ENCODE results near the gene HNRNPM. TPM values are rescaled to one million over a fixed set of nuclear protein-coding genes. Genes with fewer than 3 reads are reported as not detected.

HNRNPM gene
- total RNA-seq, 2 donors from 2014 or later: 155 to 289 TPM

DNA sequence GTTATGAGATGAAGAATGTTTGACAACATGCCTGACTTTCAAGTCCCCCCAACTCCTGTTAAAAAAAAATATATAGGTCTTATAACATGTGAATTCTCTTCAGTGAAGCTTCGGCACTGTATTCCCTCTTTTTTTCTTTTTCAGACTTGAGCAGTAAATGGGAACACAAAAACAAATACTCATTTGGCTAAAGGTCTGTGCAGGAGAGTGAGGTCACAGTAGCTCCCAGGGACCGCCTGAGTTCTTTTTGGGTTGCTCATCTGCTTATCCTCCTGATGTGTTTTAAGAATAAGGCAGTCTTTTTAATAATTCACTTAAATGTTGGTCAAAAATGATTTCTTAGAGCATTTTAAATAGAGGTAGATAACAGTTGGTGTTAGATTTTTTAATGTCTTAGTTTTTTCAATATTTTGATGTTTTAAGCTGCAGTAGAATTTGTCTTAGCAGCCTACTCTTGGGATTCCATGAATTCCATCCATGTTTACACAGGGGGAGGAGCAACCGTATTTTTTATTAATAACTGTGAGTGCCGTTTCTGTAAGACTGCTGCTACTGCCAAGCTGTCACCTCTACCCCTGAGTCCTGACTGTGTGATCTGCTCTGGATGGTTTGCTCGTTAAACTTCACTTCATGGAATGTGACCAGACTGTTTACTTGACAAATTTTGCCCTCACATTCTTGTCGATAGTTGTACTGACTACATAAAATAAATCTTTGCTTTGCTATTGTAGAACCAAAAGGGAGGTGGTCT lies 14.9 kb downstream of the HNRNPM start:
- H3K27ac Mint-ChIP-seq: peak overlapping the region; percentile 44
- no peaks in the 10 kb centered on the region for H3K9me3 Mint-ChIP-seq
- H3K4me1 Mint-ChIP-seq: peaks cover 37% of the 10 kb centered on the region
- no peak for ATAC-seq (replicated peaks)
- H3K4me3 Mint-ChIP-seq: peak overlapping the region; percentile 3
- peaks cover 99% of the 10 kb centered on the region for H3K36me3 Mint-ChIP-seq (ENCODE audit: low read depth)
- no peaks in the 10 kb centered on the region for H3K27me3 Mint-ChIP-seq

DNA sequence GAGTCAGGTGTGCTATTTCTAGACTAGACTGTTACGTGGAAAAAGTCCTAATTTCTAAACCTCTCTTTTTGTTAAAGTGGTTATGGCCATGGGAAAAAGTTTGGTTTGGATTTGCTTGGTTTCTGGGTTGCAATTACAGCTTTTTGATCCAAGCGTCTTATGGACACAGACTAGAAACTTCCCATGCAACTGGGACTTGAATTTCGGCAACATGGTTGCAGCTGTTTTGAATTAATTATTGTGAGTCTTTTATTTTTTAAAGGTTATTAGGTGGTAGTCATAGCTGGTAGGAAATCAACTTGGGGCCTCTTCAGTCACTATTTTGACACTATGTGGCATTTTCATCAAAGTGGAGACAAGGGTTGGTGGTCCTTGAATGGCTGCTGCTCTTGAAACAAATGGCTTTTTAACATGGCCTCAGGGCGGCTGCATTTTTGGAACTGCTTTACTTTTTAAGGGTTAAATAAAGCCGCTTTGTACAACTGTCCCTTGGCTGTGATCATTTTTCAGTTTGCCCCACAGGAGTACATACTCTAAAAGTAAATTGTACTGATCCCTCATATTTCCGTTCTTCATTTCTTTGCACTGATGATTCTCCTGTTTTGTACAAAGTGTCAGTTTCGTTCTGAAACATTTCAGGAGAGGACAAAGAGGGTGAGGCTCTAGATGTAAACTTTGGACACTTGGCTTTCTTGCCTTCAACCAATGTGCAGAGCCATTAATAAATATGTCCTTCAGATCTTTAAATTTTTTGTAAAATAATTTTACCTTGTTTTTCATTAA lies 15.9 kb downstream of the HNRNPM start:
- peak; percentile 43 for ATAC-seq (replicated peaks)
- peak overlapping the region; percentile 44 for H3K27ac Mint-ChIP-seq

DNA sequence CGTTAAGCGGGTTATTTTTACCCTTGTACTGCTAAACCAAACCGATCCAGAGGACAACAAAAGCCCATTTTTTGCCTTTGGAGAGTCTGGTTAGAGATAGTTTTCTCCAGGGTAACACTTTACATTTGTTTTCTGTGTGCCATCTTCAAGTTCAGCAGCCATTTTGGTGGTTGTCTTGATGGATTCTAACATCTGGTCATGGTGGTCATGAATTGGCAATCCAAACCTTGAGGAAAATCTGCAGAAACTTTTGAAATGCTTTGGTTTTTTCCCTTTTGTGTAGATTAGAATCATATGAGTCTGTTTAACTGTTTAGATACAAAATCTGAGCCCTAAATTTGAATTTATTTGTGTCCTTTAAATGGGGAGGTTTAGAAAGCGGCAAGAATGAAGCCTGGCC lies 16.6 kb downstream of the HNRNPM start:
- ATAC-seq (replicated peaks): no peak
- H3K4me1 Mint-ChIP-seq: peaks cover 32% of the 10 kb centered on the region
- H3K27ac Mint-ChIP-seq: no peak overlapping the region
- H3K9me3 Mint-ChIP-seq: no peaks in the 10 kb centered on the region
- H3K36me3 Mint-ChIP-seq (ENCODE audit: low read depth): peaks cover 99% of the 10 kb centered on the region
- H3K4me3 Mint-ChIP-seq: no peak overlapping the region
- no peaks in the 10 kb centered on the region for H3K27me3 Mint-ChIP-seq

More for the DNA sequence above, 15.9 kb downstream of the HNRNPM start:
- Mint-ChIP-seq H3K4me1 (peaks cover 37% of the 10 kb centered on the region), H3K9me3 (no peaks in the 10 kb centered on the region), H3K27me3 (no peaks in the 10 kb centered on the region), H3K4me3 (peak overlapping the region; percentile 3), H3K36me3 (ENCODE audit: low read depth) (peaks cover 99% of the 10 kb centered on the region)

DNA sequence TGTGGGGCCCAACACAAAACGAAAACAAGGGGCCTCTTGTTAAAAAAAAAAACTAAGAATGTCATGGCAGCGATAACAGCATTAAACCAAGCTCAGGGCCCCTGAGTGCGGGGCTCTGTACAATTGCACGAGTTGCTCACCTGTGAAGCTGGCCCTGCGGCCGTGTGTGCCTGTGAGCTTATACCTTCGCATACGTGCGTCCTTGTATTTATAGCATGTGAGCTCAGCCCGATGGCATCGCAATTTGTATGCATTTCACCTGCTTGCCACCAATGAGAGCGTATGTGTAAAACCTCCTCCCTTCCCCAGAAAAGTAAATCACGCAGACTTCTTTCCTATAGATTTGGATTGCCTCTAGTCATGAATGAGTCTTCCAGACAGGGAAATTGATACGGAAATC lies 17.1 kb downstream of the HNRNPM start:
- no peak overlapping the region for H3K27ac Mint-ChIP-seq
- H3K9me3 Mint-ChIP-seq: no peaks in the 10 kb centered on the region
- peaks cover 99% of the 10 kb centered on the region for H3K36me3 Mint-ChIP-seq (ENCODE audit: low read depth)
- H3K27me3 Mint-ChIP-seq: no peaks in the 10 kb centered on the region
- no peak overlapping the region for H3K4me3 Mint-ChIP-seq
- peaks cover 29% of the 10 kb centered on the region for H3K4me1 Mint-ChIP-seq
- no peak for ATAC-seq (replicated peaks)

DNA sequence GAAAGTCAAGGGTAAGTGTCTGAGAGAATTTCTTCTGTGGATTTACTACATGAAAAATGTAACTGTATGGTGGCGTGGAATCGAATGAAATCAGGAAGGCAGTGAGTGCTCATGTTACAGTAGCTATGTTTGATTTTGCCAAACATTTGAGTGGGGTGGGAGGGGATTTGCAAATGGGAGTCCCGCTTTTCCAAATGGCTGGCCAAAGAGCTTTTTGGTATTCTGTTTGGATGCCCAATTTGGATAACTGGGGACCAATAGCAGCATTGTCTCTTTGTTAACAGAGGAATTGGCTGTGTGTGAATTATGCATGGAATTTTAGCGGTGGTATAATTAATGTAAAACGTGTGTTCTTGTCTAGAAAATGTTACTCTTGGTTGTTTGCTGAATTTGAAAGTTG lies 17.8 kb downstream of the HNRNPM start:
- ATAC-seq (replicated peaks): no peak
- Mint-ChIP-seq H3K9me3 (no peaks in the 10 kb centered on the region), H3K27me3 (no peaks in the 10 kb centered on the region), H3K27ac (no peak overlapping the region), H3K4me3 (no peak overlapping the region), H3K36me3 (ENCODE audit: low read depth) (peaks cover 99% of the 10 kb centered on the region), H3K4me1 (peaks cover 29% of the 10 kb centered on the region)

DNA sequence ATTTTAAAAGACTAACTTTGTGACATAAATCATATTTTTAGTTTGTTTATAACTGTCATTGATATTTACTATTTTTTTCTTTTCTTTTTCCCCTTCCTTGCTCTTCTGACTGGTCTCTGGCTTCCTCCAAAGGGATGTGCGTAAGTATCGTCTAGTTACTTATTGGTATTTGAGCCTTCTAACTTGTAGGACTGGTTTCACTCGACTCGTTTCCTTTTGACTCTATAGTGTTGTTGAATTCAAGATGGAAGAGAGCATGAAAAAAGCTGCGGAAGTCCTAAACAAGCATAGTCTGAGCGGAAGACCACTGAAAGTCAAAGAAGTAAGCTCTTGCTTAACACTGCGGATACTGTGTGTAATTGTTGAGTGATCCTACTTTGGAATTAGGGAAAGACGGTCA lies 18.6 kb downstream of the HNRNPM start:
- H3K4me1 Mint-ChIP-seq: peaks cover 28% of the 10 kb centered on the region

DNA sequence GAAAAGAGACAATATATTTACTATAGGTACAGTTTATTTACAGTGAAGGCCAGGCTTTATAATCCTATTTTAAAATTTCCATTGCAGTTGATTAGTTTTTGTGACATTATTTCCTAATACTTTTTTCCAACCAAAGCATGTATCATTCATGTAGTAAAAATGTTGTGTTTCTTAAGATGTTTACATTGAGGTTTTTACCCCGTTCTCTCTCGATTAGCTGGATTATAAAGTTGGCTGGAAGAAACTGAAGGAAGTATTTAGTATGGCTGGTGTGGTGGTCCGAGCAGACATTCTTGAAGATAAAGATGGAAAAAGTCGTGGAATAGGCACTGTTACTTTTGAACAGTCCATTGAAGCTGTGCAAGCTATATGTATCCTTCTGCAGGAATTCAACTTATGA lies 21.2 kb downstream of the HNRNPM start:
- Mint-ChIP-seq H3K27me3 (no peaks in the 10 kb centered on the region), H3K27ac (no peak overlapping the region), H3K4me3 (no peak overlapping the region), H3K9me3 (no peaks in the 10 kb centered on the region), H3K4me1 (peaks cover 14% of the 10 kb centered on the region), H3K36me3 (ENCODE audit: low read depth) (peaks cover 99% of the 10 kb centered on the region)
- ATAC-seq (replicated peaks): no peak

More for the DNA sequence above, 18.6 kb downstream of the HNRNPM start:
- Mint-ChIP-seq H3K27ac (no peak overlapping the region), H3K36me3 (ENCODE audit: low read depth) (peaks cover 99% of the 10 kb centered on the region), H3K4me3 (no peak overlapping the region), H3K27me3 (no peaks in the 10 kb centered on the region), H3K9me3 (no peaks in the 10 kb centered on the region)
- no peak for ATAC-seq (replicated peaks)

DNA sequence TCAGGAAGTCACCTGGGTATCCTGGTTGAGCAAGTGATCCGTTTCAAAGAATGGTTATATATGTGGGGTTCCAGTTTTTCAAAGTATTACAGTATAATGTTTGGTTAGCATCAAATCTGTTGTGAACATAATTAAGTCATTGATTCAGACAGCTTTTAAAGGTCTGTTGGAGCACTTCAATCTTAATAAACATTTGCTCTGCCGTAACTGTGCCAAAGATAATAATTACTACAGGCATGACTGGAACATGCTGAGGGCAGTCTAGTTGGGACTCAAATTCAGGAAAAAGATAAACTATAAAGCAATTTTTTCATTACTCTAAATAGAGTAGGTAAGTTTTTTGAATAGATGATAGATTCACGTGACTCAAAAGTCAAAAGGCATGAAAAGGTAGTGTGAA lies 23.3 kb downstream of the HNRNPM start:
- H3K36me3 Mint-ChIP-seq (ENCODE audit: low read depth): peaks cover 100% of the 10 kb centered on the region
- H3K4me1 Mint-ChIP-seq: peaks cover 9% of the 10 kb centered on the region
- H3K4me3 Mint-ChIP-seq: no peak overlapping the region
- H3K27me3 Mint-ChIP-seq: no peaks in the 10 kb centered on the region
- ATAC-seq (replicated peaks): no peak
- no peak overlapping the region for H3K27ac Mint-ChIP-seq
- H3K9me3 Mint-ChIP-seq: no peaks in the 10 kb centered on the region

DNA sequence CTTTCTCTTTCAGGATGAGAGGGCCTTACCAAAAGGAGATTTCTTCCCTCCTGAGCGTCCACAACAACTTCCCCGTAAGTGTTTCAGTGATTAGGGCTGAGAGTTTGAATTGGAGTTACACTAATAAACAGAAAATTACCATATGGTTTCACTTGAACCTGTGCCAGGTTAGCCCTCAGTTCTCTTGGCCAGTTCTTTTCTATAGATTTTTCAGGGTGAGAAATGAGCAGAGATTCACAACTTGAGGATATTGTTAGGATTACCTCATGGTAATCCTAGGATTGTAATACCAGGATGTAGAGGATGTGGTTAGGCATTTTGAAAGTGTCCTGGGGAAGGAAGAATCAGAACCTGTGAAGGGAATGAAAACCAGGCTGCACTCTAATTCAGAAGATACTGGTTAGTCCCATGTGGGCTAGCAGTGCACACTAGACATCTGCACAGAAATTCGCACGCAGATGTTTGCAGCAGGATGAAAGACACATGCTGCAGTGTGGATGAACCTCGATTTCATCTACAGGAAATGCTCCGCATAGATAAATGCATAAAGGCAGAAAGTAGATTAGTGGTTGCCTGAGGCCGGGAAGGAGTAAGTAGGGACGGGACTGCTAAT lies 24.1 kb downstream of the HNRNPM start:
- no peak for ATAC-seq (replicated peaks)

DNA sequence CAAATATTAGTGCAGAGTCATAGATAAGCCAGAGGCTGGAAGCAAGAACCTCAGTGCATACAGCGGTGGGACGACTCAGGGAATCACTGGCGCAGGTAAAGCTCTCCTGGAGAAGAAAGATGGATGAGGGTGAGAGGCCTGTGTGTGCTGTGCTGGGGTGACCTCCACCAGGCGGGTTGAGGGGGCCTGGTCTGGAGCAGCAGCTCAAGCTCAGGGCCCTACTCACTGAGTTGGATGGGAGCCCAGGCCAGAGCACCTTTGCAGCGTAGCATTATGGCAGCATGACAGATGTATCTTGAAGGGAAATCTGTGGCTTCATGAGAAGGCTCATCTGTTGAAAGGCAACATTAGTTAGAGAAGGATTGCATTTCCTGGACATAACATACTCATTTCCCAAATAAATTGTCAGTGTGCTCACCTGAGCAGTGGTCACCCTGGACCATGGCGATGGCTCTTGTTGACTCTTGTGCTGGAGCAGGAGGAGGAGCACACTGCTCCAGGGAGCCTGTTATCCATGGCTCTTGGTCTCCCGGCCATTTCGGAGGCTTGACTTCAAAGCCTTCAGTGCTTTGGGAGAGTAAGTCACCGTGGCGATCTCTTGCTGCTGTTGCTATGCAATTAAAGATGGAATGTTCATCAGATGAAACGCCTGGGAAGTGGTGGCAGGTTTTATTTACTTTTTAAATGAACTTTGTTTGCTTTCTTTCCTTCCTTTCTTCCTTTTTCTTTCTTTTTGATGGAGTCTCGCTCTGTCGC lies 25.0 kb downstream of the HNRNPM start:
- Mint-ChIP-seq H3K36me3 (ENCODE audit: low read depth) (peaks cover 100% of the 10 kb centered on the region), H3K4me1 (peaks cover 11% of the 10 kb centered on the region), H3K27ac (peak overlapping the region; percentile 73), H3K9me3 (no peaks in the 10 kb centered on the region), H3K27me3 (no peaks in the 10 kb centered on the region), H3K4me3 (no peak overlapping the region)
- no peak for ATAC-seq (replicated peaks)

More for the DNA sequence above, 24.1 kb downstream of the HNRNPM start:
- Mint-ChIP-seq H3K9me3 (no peaks in the 10 kb centered on the region), H3K4me3 (no peak overlapping the region), H3K27ac (peak overlapping the region; percentile 73), H3K4me1 (peaks cover 10% of the 10 kb centered on the region), H3K36me3 (ENCODE audit: low read depth) (peaks cover 100% of the 10 kb centered on the region), H3K27me3 (no peaks in the 10 kb centered on the region)

DNA sequence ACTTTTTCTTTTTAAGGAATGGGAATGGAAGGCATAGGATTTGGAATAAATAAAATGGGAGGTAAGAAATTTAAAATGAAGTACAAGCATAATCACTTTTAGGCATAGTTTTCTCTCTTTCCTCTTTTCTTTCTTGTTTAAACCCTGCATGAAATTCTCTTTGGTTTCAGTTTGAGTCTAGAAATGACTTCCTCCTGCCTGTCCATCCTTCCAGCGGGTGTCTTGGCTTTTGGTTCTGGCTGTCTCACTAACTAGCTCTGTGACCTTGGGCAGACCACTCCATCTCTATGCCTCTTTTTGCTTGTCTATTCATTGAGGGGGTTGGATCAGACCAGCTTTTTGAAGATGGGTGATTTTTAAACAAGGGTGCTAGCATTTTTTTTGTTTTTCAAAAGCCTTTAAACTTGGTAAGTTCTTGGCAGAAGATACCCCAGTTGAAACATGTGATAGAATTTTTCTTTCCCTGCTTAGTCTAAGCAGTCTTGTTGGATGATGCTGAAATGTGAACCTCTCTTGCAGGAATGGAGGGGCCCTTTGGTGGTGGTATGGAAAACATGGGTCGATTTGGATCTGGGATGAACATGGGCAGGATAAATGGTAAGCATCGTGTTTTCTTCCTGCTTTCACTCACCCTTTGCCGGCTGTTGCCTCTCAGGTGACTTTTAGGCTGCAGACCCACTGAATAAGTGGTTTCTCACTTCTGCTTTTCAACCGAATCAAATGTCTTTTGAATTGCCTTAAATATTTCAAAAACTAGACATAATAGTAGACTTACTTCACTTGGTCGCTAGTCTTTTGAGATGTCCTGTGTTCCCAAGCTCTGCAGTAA lies 29.1 kb downstream of the HNRNPM start:
- Mint-ChIP-seq H3K4me1 (peaks cover 16% of the 10 kb centered on the region), H3K27ac (peak overlapping the region; percentile 83), H3K36me3 (ENCODE audit: low read depth) (peaks cover 100% of the 10 kb centered on the region), H3K4me3 (no peak overlapping the region), H3K9me3 (no peaks in the 10 kb centered on the region), H3K27me3 (no peaks in the 10 kb centered on the region)
- no peak for ATAC-seq (replicated peaks)

DNA sequence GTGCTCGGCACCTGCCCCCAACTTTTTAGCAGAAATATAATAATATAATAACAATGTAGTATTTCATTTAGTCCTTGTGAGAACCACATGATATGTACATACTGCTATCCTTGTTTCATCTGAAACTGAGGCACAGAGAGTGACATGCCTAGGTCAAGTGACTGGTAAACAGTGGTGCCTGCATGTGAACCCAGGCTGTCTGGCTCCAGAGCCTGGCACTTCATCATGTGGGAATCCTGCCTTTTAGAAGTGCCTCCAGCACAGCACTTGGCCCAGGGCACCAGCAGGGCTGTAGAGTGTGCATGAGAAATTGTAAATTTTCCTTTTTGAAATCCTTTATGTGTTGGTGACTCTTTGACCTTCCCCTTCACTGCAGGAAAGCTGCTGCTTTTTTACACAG lies 30.2 kb downstream of the HNRNPM start:
- Mint-ChIP-seq H3K9me3 (no peaks in the 10 kb centered on the region), H3K4me3 (no peak overlapping the region), H3K4me1 (peaks cover 16% of the 10 kb centered on the region), H3K36me3 (ENCODE audit: low read depth) (peaks cover 95% of the 10 kb centered on the region), H3K27me3 (no peaks in the 10 kb centered on the region), H3K27ac (peak overlapping the region; percentile 65)
- no peak for ATAC-seq (replicated peaks)

DNA sequence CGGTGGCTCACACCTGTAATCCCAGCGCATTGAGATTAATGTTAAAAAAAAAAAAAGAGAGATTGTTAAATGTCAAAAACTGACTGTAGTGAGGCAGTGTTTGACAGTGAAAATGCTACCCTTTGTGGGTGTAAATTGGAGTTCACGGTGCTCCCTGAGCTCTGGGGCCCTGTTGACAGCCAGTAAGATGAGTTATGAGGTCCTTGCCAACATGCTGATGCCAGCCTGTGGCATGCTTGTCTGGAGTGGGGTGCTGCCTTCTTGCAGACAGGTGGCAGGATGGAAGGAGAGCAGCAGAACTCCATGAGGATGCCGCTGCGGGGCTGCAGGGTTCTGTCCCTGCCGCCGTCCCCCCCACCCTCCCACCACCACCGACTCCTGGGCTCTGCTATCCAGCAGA lies 31.7 kb downstream of the HNRNPM start:
- H3K4me1 Mint-ChIP-seq: peaks cover 26% of the 10 kb centered on the region
- H3K27ac Mint-ChIP-seq: peak overlapping the region; percentile 65

More for the DNA sequence above, 31.7 kb downstream of the HNRNPM start:
- Mint-ChIP-seq H3K36me3 (ENCODE audit: low read depth) (peaks cover 95% of the 10 kb centered on the region), H3K27me3 (no peaks in the 10 kb centered on the region), H3K4me3 (no peak overlapping the region), H3K9me3 (no peaks in the 10 kb centered on the region)
- no peak for ATAC-seq (replicated peaks)

Measured in activated T-helper 17 cell treated with anti-CD3 and anti-CD28 coated beads, Interleukin-2, amount 50 U/mL, for 72 hours (primary cell).